H7 (cell line): Measurements from ENCODE around the gene CNOT2. TPM values are rescaled to one million over a fixed set of nuclear protein-coding genes. Genes with fewer than 3 reads are reported as not detected.
"Not testable (repeated sequence)": the region's sequence is repeated elsewhere in the genome, so short reads cannot be mapped to it uniquely, and the experiment has no call there.

Experiments used
- DNase-seq: peaks from one replicate; pipeline ENCODE4 v3.0.0; 2012
- H3K27me3 ChIP-seq: 2 replicates; pipeline ENCODE4 v1.6.0; 2011; ENCODE audit warnings: mild to moderate bottlenecking, low read length; ENCODE audit not compliant: control insufficient read depth, insufficient read depth
- H3K36me3 ChIP-seq: replicated peaks from 2 replicates; pipeline ENCODE4 v1.5.1; 2011; ENCODE audit warnings: low read length; ENCODE audit not compliant: control insufficient read depth, insufficient read depth
- H3K4me3 ChIP-seq: 2 replicates; pipeline ENCODE4 v1.5.1; 2011; ENCODE audit warnings: low read depth, mild to moderate bottlenecking, control low read depth, low read length, moderate library complexity; ENCODE audit not compliant: insufficient read depth
- total RNA-seq: library from RNA; depleted of rRNA; stranded (reverse); fragments of >200 nt; shearing (Covaris generic); gene quantifications from 2 replicates; pipeline ENCODE4 v1.2.3, GENCODE V29; 2014; rRNA removed

The CNOT2 gene
- total RNA-seq, 1 experiment from 2014 or later, result 83.3 TPM

GRCh38 chr12:70383484-70383883 lies 140.3 kb downstream of the CNOT2 start:
- Histone ChIP-seq H3K36me3 (no peaks in the 10 kb centered on the region), H3K4me3 (no peak overlapping the region), H3K27me3 (no peaks in the 10 kb centered on the region)
- no peak for DNase-seq

- no peak overlapping the region for H3K4me3 ChIP-seq
- DNase-seq, result no peak
- no peaks in the 10 kb centered on the region for H3K27me3 ChIP-seq
- no peaks in the 10 kb centered on the region for H3K36me3 ChIP-seq
Observed at GRCh38 chr12:70383886-70384285, 140.7 kb downstream of the CNOT2 start.

GRCh38 chr12:70386771-70387170 lies 143.5 kb downstream of the CNOT2 start:
- no peaks in the 10 kb centered on the region for H3K27me3 ChIP-seq
- no peaks in the 10 kb centered on the region; the same call in 1 of the 2 replicates for H3K36me3 ChIP-seq
- H3K4me3 ChIP-seq, result no peak overlapping the region
- DNase-seq, result no peak

GRCh38 chr12:70389678-70390077 lies 146.4 kb downstream of the CNOT2 start:
- Histone ChIP-seq H3K27me3 (no peaks in the 10 kb centered on the region), H3K4me3 (no peak overlapping the region), H3K36me3 (no peaks in the 10 kb centered on the region; the same call in 1 of the 2 replicates)
- no peak for DNase-seq

GRCh38 chr12:70392631-70393030 lies 149.4 kb downstream of the CNOT2 start:
- H3K4me3 ChIP-seq, H3K27me3 ChIP-seq, H3K36me3 ChIP-seq, DNase-seq: not testable (repeated sequence)

GRCh38 chr12:70393787-70394499 lies 150.7 kb downstream of the CNOT2 start:
- Histone ChIP-seq H3K4me3 (no peak overlapping the region), H3K36me3 (no peaks in the 10 kb centered on the region; the same call in 1 of the 2 replicates), H3K27me3 (no peaks in the 10 kb centered on the region)
- DNase-seq, result no peak

GRCh38 chr12:70398002-70398401 lies 154.8 kb downstream of the CNOT2 start:
- H3K27me3 ChIP-seq, result no peaks in the 10 kb centered on the region

GRCh38 chr12:70398862-70399261 lies 155.6 kb downstream of the CNOT2 start:
- H3K27me3 ChIP-seq, result no peaks in the 10 kb centered on the region
- H3K36me3 ChIP-seq, result no peaks in the 10 kb centered on the region
- no peak overlapping the region for H3K4me3 ChIP-seq
- DNase-seq, result no peak

More at GRCh38 chr12:70398002-70398401, 154.8 kb downstream of the CNOT2 start:
- Histone ChIP-seq H3K36me3 (no peaks in the 10 kb centered on the region), H3K4me3 (no peak overlapping the region)
- DNase-seq, result no peak

GRCh38 chr12:70399311-70399710 lies 156.1 kb downstream of the CNOT2 start:
- H3K36me3 ChIP-seq, result no peaks in the 10 kb centered on the region
- no peaks in the 10 kb centered on the region for H3K27me3 ChIP-seq
- no peak for DNase-seq
- no peak overlapping the region for H3K4me3 ChIP-seq

- H3K36me3 ChIP-seq, result no peaks in the 10 kb centered on the region
Observed at GRCh38 chr12:70400124-70400523, 156.9 kb downstream of the CNOT2 start.

GRCh38 chr12:70402597-70402996 lies 159.4 kb downstream of the CNOT2 start:
- no peaks in the 10 kb centered on the region for H3K36me3 ChIP-seq
- no peak for DNase-seq
- H3K4me3 ChIP-seq, result no peak overlapping the region
- no peaks in the 10 kb centered on the region for H3K27me3 ChIP-seq

More at GRCh38 chr12:70400124-70400523, 156.9 kb downstream of the CNOT2 start:
- DNase-seq, result no peak
- Histone ChIP-seq H3K4me3 (no peak overlapping the region), H3K27me3 (no peaks in the 10 kb centered on the region)

- no peaks in the 10 kb centered on the region for H3K36me3 ChIP-seq
Observed at GRCh38 chr12:70403826-70404225, 160.6 kb downstream of the CNOT2 start.

More at GRCh38 chr12:70403826-70404225, 160.6 kb downstream of the CNOT2 start:
- no peak overlapping the region for H3K4me3 ChIP-seq
- no peaks in the 10 kb centered on the region for H3K27me3 ChIP-seq
- DNase-seq, result no peak

Other genes with a start within 250 kb of the CNOT2 start
- gene KCNMB4, start 122.9 kb downstream of the CNOT2 start, total RNA-seq, result 22.2 and 24.0 TPM in 2 replicates